GM18870 (cell line): ENCODE data around the gene CGNL1.

ENCODE experiments used
- ATAC-seq: cut with Tn5 transposase; IDR thresholded peaks from one replicate; pipeline ENCODE4 v1.9.1; 2021; ENCODE audit warnings: moderate library complexity; ENCODE audit not compliant: unreplicated experiment

CGNL1 gene

DNA sequence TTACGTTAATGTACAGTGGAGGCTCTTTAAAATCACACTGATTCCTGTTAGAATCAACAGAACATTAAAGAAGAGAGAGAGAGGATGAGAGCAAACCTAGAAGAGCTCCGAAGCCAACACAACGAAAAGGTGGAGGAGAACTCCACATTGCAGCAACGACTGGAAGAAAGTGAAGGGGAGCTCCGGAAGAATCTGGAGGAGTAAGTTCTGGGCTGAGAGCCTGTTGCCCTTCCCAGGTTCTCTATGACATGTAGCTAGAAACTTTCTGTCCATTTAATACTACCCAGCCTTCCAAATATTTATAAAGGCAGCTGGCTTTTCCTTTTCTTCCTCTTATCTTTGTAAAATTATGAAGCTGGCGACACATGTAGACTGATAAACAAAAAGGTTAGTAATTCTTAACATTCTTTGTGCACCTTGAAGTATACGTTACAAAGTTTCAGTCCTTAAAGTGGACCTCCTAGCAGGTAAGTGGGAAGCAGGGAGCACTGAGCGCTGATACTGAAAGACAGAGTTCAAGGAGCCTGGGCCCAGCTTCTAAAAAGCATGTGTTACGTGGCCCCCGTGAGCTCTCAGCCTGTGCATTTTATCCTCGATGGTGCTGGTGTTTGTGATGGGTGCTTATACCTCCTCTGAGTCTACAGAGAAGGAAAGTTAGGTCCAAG, 75.9 kb downstream of the CGNL1 start:
- ATAC-seq, result no peak

DNA sequence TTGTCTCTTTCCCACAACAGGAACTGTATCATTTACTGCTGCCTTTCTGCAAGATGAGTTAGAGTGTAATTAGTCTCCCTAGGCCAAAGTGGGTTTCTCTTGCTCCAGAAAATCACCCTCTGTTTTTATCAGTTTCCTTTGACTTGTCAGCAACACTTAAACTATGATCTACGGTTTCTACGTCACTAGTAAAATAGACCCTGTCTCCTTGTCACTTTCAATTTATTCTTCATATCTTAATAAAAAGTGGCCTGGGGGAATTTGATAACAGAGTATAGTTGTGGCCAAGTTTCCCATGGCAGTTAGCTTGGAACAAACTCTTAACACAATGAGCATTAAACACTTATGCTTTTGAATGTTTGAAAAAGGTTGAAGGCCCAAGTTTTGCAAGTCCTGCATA, 79.6 kb downstream of the CGNL1 start:
- ATAC-seq, result no peak

DNA sequence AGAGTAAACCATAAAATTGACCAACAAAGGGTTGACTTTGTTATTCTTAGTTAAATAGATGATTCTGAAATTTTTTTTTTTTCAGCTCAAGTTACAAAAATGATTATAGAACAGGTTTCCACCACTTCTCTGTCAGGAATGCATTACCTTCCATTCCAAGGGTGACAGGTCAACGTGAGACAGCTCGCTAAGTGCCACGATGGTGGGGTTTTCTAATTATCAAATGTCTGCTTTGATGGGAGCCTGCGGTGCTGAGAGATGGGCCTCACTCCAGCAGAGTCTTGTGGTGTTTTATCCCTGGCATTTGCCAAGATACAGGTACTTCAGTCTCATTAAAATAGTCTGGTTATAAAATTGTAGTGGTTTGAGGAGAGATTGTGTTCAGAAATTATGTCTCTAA, 80.3 kb downstream of the CGNL1 start:
- ATAC-seq, result no peak

GRCh38 chr15:57457726-57458125, 81.4 kb downstream of the CGNL1 start:
- no peak for ATAC-seq

- no peak for ATAC-seq
Observed at GRCh38 chr15:57458356-57458781, 82.1 kb downstream of the CGNL1 start.

DNA sequence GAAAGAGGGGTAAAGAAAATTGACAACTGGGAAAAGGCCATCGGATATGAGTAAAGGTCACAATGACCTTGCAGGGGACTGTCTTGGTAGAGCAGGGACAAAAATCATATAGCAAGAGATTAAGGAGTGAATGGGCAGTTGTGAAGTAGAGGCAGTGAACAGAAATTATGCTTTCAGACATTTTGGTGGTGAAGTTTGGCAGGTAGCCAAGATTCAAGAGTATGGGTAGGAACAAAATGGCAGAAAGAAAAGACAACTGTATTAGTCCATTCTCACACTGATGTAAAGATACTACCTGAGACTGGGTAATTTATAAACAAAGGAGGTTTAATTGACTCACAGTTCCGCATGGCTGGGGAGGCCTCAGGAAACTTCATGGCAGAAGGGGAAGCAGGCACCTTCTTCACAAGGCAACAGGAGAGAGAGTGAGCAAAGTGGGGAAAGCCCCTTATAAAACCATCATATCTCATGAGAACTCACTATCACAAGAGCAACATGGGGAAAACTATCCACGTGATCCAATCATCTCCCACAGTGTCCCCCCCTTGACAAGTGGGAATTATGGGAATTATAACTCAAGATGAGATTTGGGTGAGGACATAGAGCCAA, 84.0 kb downstream of the CGNL1 start:
- no peak for ATAC-seq

GRCh38 chr15:57461541-57461940, 85.2 kb downstream of the CGNL1 start:
- ATAC-seq, result no peak

DNA sequence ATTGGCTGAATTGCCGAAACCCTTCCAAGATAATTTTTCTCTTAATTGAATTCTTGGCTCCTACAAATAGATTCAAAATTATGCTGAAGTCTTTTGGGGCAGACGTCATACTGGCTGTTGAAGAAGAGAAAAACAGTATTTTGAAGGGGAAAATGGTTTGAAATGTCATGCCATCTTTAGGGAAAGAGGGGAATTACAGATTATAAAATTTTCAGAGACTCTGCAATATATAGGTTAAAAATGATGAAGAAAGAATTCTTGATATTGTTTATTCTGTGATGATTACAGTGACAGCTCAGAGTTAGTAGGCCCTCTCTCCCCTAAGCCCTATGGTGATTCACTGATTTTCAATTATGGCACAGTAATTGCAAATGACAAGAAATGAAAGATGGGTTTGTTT, 86.1 kb downstream of the CGNL1 start:
- ATAC-seq, result no peak

DNA sequence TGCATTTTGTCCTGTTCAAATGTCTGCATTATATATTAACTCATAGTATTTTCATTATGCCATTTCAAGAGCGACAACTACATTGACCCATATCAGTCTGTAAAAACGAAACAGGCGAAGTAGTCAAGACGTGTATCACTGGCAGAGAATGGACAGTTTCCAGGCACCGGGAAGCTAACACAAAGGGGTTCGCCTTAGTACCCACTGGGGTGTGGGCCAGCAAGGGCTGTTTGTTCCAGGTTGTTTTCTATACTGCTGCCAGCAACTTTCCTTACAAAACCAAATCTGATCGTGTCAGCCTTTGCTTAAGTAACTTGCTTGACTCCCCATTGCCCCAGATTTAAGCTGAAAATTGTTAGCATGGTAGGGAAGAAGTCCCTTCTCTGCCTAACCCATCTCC, 87.1 kb downstream of the CGNL1 start:
- no peak for ATAC-seq

GRCh38 chr15:57464480-57464879, 88.2 kb downstream of the CGNL1 start:
- no peak for ATAC-seq

GRCh38 chr15:57468486-57468885, 92.2 kb downstream of the CGNL1 start:
- no peak for ATAC-seq

DNA sequence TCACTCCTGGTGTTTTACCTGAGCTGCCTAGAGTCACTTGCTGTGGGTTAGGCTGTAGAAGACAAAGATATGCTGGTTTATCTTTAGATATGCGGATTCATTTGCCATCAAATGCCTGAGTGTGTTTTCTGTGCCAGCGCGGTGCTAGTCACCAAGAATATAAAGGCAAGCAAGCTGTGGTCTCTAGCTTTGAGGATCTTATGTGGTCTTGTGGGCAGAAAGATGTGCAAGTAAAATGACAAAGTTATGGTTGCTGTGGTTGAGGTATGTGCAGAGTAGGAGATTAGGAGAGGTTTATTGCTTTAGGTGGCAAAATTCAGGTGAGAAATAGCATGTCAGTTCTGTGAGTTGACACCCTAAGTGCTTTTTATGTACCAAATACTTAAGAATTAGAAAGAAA, 94.2 kb downstream of the CGNL1 start:
- no peak for ATAC-seq

- no peak for ATAC-seq
Observed at GRCh38 chr15:57472861-57473260, 96.6 kb downstream of the CGNL1 start.

GRCh38 chr15:57476533-57476975, 100.2 kb downstream of the CGNL1 start:
- no peak for ATAC-seq

- peak; percentile 62 for ATAC-seq
Observed at GRCh38 chr15:57477736-57478522, 101.6 kb downstream of the CGNL1 start.

- ATAC-seq, result no peak
Observed at GRCh38 chr15:57479005-57479404, 102.7 kb downstream of the CGNL1 start.

GRCh38 chr15:57481038-57481705, 104.9 kb downstream of the CGNL1 start:
- ATAC-seq, result no peak

GRCh38 chr15:57485869-57486268, 109.6 kb downstream of the CGNL1 start:
- ATAC-seq, result no peak

DNA sequence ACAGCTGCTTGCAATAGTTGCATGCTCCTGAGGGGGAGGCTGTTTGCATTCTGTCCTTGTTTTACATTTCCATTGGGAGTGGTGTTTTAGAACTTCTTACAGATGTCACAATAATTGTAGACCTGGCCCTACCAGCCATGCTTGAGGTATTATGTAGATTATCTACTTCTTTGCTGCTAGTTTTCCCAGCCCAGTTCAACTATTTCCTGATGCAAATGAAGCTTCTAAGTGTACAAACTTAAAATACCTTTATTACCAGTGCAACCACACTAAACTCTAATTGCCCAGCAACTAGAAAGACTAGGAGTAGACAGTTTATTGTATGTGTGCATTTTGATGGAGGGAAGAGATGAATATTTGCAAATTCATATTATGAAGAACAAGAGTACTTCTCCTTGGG, 110.5 kb downstream of the CGNL1 start:
- no peak for ATAC-seq

DNA sequence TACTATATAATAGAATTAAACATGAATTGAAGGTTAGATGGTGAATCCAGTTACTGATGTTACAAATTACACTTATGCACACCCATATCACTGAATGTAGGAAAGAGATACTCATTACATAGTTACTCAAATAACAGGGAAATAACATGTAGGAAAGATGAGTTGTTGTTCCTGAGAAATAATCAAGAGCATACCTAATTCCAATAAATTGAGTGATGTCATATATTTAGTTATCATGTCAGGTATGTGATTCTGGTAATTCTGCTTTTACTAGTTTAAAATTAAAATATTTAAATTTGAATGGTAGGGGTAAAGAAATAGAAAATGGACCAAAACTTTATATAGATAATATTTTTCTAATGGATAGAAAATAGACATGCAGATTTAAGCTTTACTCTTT, 112.8 kb downstream of the CGNL1 start:
- ATAC-seq, result no peak

GRCh38 chr15:57493351-57493750, 117.0 kb downstream of the CGNL1 start:
- ATAC-seq, result no peak

DNA sequence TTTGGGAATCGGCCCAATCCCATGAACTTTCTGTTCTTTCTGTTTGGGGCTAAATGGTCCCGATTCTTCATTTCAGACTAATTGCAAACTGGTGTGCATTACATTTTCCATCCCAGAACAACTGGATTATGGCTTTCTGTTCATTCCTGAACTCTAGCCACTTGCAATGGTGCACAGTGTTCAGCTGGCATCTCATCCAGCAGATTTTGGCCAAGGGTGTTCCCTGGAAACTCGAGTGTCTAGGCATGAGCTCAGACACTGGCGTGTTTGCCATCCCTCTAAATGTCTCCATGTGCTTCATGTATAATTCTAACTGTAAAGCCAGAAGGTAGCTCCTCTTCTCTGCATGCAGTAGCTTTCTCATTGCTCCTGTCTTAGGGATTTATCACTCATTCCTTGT, 118.3 kb downstream of the CGNL1 start:
- no peak for ATAC-seq
